Adrenal gland (tissue), 12 donors: Measurements from ENCODE around the gene LHCGR. TPM values are rescaled to one million over a fixed set of nuclear protein-coding genes. Genes with fewer than 3 reads are reported as not detected.

Experiments
- DNase-seq, 7 donors: peaks; one replicate each; pipeline ENCODE4 v3.0.0-alpha.2; 2019 to 2020
- H3K27ac ChIP-seq, 5 donors: fragments of 200-600 bp; sonication (generic) in 4 of 5; 1 replicate in 3 of 5; 2 replicates in 2 of 5; pipeline versions ENCODE4 v1.5.1 to v1.8.0; 2016 to 2020; ENCODE audit warnings: mild to moderate bottlenecking in 1 of 5
- H3K27me3 ChIP-seq: fragments of 200-600 bp; 2 replicates; pipeline ENCODE4 v1.8.0; 2021
- H3K36me3 ChIP-seq, 2 donors: fragments of 200-600 bp; replicated peaks in 1 of 2; 1 replicate in 1 of 2; 2 replicates in 1 of 2; pipeline versions ENCODE4 v1.5.1 to v1.8.0; 2018 to 2022
- H3K4me1 ChIP-seq, 2 donors: fragments of 200-600 bp; replicated peaks in 1 of 2; 1 replicate in 1 of 2; 2 replicates in 1 of 2; pipeline versions ENCODE4 v1.5.1 to v1.8.0; 2018 to 2021
- H3K4me3 ChIP-seq, 4 donors: fragments of 200-600 bp; sonication (generic) in 3 of 4; one replicate each; pipeline ENCODE4 v1.5.1; 2016 to 2018
- H3K9me3 ChIP-seq, 3 donors: fragments of 200-600 bp; sonication (generic) in 1 of 3; replicated peaks in 1 of 3; 1 replicate in 2 of 3; 2 replicates in 1 of 3; pipeline versions ENCODE4 v1.5.1 to v1.8.0; 2016 to 2021
- POLR2A ChIP-seq, 2 donors: fragments of 450-650 bp; IDR thresholded peaks; one replicate each; pipeline ENCODE4 v1.6.1; 2017; ENCODE audit warnings: antibody characterized with exemption in 2 of 2, mild to moderate bottlenecking in 2 of 2, moderate library complexity in 1 of 2
- WGBS, 4 donors: extraction: QIAGEN DNeasy Blood & Tissue Kit in 2 of 4; methylation state at CpG; one replicate each; pipeline versions ENCODE4 v1.1.5 to v1.1.7; 2013 to 2017; 5-methylcytosine and 5-hydroxymethylcytosine counted together
- intact Hi-C, 2 donors: fragments of 100-400 bp; cut with DNase I; formaldehyde crosslinking; loops; one replicate each; pipeline versions ENCODE4 v1.14.1 to v1.15.0; 2022 to 2023
- polyA plus RNA-seq, 3 donors: library from polyadenylated mRNA; stranded (reverse); fragments of 200-250 nt in 2 of 3; fragments of 350-450 nt in 1 of 3; fragmentation: Illumina TruSeq in 1 of 3; extraction: RNeasy Lipid Tissue Mini Kit (QIAGEN cat#74804) in 1 of 3; gene quantifications; one replicate each; pipeline ENCODE4 v1.2.3, GENCODE V29; 2013 to 2014
- total RNA-seq, 9 donors: library from RNA; depleted of rRNA in 4 of 9; stranded (reverse); fragments of >200 nt in 4 of 9; fragments of 120-200 nt in 1 of 9; fragmentation: NEBNext Ultra II Directional in 1 of 9; extraction: Animal tissue kit (Norgen Biotek cat#: 25700) in 1 of 9; gene quantifications; one replicate each; pipeline versions ENCODE4 v1.1.0 to v1.2.4, GENCODE V29; 2013 to 2023
- TF ChIP-seq, protein P1 (sequence below), 6 experiments: fragments of 450-650 bp in 4 of 6; fragments of 200-600 bp in 2 of 6; sonication (generic) in 1 of 6; IDR thresholded peaks; 1 replicate in 5 of 6; 2 replicates in 1 of 6; pipeline versions ENCODE4 v1.5.1 to v1.8.0; 2016 to 2021; ENCODE audit warnings: antibody characterized with exemption in 6 of 6, mild to moderate bottlenecking in 2 of 6, moderate library complexity in 1 of 6
- donor health status: healthy with polysubstance abuse.
- donor health status: Bipolar disorder and iron deficiency.
- donor health status: DM: yes; HTN: yes; CAD: no.
- donor health status: DM: no; HTN: no; CAD: no.
- donor health status: DM: no; HTN: no; CAD: no.
- donor health status: DM: yes; HTN: yes; CAD: no.

LHCGR gene
- total and polyA plus RNA-seq, 12 donors, result 0.14 to 4.3 (median 1.6) TPM; not detected in 3

DNA sequence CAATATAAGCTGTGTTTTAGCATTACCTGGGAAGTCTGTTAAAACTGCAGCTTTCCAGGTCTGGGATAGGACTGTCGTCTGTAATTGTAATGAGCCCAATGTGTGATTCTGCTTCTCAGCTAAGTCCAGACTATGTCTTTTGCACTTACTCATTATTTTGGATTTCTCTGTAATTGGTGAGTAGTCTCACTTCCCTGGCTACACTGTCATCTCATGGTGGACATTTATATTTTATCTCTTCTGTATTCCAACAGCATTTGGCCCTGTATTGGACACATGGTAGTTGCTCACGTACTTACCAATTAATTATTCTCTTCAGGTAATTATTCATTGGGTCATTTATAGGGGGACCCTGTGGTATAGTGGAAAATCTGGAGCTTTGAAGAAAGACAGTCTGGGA is 28.0 kb downstream of the LHCGR start:
- Histone ChIP-seq H3K36me3 (no peaks in the 10 kb centered on the region), H3K9me3 (no peaks in the 10 kb centered on the region), H3K27ac (no peak overlapping the region), H3K27me3 (no peaks in the 10 kb centered on the region), H3K4me1 (no peaks in the 10 kb centered on the region), H3K4me3 (no peak overlapping the region)
- intact Hi-C loops, result no loop called here
- WGBS, 4 donors, result 60 to 83% (median 77%) methylated on average over 2 of the region's 2 CpGs
- TF ChIP-seq, protein P1, sequence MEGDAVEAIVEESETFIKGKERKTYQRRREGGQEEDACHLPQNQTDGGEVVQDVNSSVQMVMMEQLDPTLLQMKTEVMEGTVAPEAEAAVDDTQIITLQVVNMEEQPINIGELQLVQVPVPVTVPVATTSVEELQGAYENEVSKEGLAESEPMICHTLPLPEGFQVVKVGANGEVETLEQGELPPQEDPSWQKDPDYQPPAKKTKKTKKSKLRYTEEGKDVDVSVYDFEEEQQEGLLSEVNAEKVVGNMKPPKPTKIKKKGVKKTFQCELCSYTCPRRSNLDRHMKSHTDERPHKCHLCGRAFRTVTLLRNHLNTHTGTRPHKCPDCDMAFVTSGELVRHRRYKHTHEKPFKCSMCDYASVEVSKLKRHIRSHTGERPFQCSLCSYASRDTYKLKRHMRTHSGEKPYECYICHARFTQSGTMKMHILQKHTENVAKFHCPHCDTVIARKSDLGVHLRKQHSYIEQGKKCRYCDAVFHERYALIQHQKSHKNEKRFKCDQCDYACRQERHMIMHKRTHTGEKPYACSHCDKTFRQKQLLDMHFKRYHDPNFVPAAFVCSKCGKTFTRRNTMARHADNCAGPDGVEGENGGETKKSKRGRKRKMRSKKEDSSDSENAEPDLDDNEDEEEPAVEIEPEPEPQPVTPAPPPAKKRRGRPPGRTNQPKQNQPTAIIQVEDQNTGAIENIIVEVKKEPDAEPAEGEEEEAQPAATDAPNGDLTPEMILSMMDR (IDR thresholded peaks at IDR 0.05), result peak in 2 of 6 experiments; percentile 14 to 32
- TF ChIP-seq POLR2A (IDR thresholded peaks at IDR 0.05), result no peak
- no peak for DNase-seq

DNA sequence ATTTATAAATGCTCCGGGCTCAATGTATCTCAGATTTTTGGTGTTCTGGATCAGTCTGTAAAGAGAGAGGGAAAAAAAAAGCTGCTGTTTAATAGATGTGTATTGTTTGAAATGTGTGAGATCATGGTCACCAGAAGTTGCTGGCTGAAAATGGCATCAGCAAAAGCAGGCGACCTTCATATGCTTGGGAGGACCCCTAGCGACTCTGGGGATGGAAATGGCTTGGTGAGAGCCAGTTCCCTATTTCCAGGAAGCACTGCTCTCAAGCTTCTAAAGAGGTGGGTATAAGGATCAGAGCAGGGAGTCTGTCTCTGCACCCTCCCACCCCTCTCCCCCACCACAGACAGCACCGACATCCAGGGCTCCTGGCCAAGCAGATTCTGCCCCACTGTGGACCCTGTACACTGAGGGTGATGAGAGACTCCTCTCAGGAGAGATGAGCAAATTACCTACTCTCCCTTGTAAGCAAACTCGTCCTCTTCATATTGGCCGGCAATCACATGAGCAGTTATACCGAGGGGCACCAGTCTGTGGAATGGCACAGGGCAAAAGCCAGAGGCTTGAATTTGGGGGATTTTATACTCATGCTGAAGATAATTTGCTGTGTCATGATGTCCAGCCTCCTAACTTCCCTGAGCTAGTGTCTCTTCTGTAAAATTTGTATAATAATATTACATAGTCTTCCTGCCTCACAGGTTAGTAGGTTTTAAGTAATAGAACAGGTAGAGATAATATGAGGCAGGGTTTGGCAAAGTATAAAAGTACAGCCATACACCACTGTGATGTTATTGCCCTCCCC is 29.6 kb downstream of the LHCGR start:
- no peaks in the 10 kb centered on the region for H3K9me3 ChIP-seq
- no peaks in the 10 kb centered on the region for H3K27me3 ChIP-seq
- no peak for TF ChIP-seq POLR2A (IDR thresholded peaks at IDR 0.05)
- TF ChIP-seq, protein P1 (IDR thresholded peaks at IDR 0.05), result no peak
- intact Hi-C loops, result no loop called here
- H3K4me1 ChIP-seq, result no peaks in the 10 kb centered on the region
- H3K27ac ChIP-seq, result no peak overlapping the region
- no peak overlapping the region for H3K4me3 ChIP-seq
- WGBS, 4 donors, result 66 to 75% (median 67%) methylated on average over 7 of the region's 7 CpGs
- no peaks in the 10 kb centered on the region for H3K36me3 ChIP-seq
- no peak for DNase-seq

DNA sequence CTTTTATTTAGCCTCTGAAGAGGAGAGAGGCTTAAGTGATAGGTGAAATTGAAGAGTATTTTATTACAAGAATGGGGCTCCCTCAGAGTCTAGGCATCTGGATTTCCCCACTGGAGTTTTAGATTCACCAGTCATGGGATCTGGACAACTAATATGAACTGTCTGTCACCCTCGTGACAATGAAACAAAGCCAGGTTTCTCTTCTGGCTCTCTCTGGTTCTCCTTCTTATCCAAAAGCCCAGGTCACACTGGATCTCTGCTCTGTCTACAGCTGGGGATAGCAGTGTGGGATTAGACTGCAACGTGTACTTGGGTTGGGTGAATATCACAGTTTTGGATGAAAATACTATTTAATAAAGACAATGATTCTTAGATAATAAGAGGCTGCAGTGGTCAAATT is 31.2 kb downstream of the LHCGR start:
- no peak for DNase-seq
- no peaks in the 10 kb centered on the region for H3K27me3 ChIP-seq
- no peaks in the 10 kb centered on the region for H3K9me3 ChIP-seq
- intact Hi-C loops, result no loop called here
- H3K4me1 ChIP-seq, result no peaks in the 10 kb centered on the region
- H3K27ac ChIP-seq, result no peak overlapping the region
- no peak overlapping the region for H3K4me3 ChIP-seq
- H3K36me3 ChIP-seq, result no peaks in the 10 kb centered on the region
- WGBS, 4 donors, result 72 to 92% (median 78%) methylated on average over 2 of the region's 2 CpGs
- TF ChIP-seq, protein P1 (IDR thresholded peaks at IDR 0.05), result no peak
- no peak for TF ChIP-seq POLR2A (IDR thresholded peaks at IDR 0.05)

DNA sequence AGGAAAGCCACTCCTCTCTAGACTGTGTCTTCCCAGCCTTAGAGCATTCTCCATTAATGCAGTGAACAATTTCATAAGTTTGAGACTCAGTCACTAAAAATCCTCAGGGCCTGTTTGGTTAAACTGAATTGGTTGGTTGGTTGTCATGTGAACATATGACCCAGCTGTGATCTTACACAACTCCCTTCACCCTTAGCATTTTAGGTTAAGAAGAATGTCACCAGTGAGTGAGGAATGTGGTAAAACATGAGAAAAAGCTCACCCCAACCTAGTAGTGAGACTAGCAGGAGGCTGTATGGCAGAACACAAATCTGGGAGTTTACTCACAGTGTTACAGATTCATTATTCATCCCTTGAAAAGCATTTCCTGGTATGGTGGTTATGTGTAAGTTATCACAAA is 32.4 kb downstream of the LHCGR start:
- H3K27ac ChIP-seq, result no peak overlapping the region
- H3K36me3 ChIP-seq, result no peaks in the 10 kb centered on the region
- no peaks in the 10 kb centered on the region for H3K4me1 ChIP-seq
- intact Hi-C loops, result no loop called here
- no peak overlapping the region for H3K4me3 ChIP-seq
- DNase-seq, result no peak
- H3K27me3 ChIP-seq, result no peaks in the 10 kb centered on the region
- no peak for TF ChIP-seq POLR2A (IDR thresholded peaks at IDR 0.05)
- TF ChIP-seq, protein P1 (IDR thresholded peaks at IDR 0.05), result no peak
- no peaks in the 10 kb centered on the region for H3K9me3 ChIP-seq
